ENCODE data around the gene GABRG3.

GABRG3 gene

GRCh38 chr15:27563765-27564370, 592.9 kb downstream of the GABRG3 start:
- DNase-seq (ENCODE audit: low read depth) = no peak
- H3K4me3 ChIP-seq (ENCODE audit: control insufficient read depth, low read depth, low read length) = no peak overlapping the region
- no peak for TF ChIP-seq CTCF (IDR thresholded peaks at IDR 0.05; ENCODE audit: control insufficient read depth, insufficient read depth, low read depth, low read length, missing control alignments)

- no peak overlapping the region for H3K4me3 ChIP-seq (ENCODE audit: control insufficient read depth, low read depth, low read length)
- no peak for DNase-seq (ENCODE audit: low read depth)
- TF ChIP-seq CTCF (IDR thresholded peaks at IDR 0.05; ENCODE audit: control insufficient read depth, insufficient read depth, low read depth, low read length, missing control alignments) = no peak
Observed at GRCh38 chr15:27564656-27565055, 593.7 kb downstream of the GABRG3 start.

- no peak for TF ChIP-seq CTCF (IDR thresholded peaks at IDR 0.05; ENCODE audit: control insufficient read depth, insufficient read depth, low read depth, low read length, missing control alignments)
- H3K4me3 ChIP-seq (ENCODE audit: control insufficient read depth, low read depth, low read length) = no peak overlapping the region
- DNase-seq (ENCODE audit: low read depth) = no peak
Observed at GRCh38 chr15:27570746-27571145, 599.8 kb downstream of the GABRG3 start.

- no peak for DNase-seq (ENCODE audit: low read depth)
- TF ChIP-seq CTCF (IDR thresholded peaks at IDR 0.05; ENCODE audit: control insufficient read depth, insufficient read depth, low read depth, low read length, missing control alignments) = no peak
- no peak overlapping the region for H3K4me3 ChIP-seq (ENCODE audit: control insufficient read depth, low read depth, low read length)
Observed at GRCh38 chr15:27573805-27574485, 603.0 kb downstream of the GABRG3 start.

- DNase-seq (ENCODE audit: low read depth) = no peak
- no peak overlapping the region for H3K4me3 ChIP-seq (ENCODE audit: control insufficient read depth, low read depth, low read length)
- TF ChIP-seq CTCF (IDR thresholded peaks at IDR 0.05; ENCODE audit: control insufficient read depth, insufficient read depth, low read depth, low read length, missing control alignments) = no peak
Observed at GRCh38 chr15:27574541-27575054, 603.6 kb downstream of the GABRG3 start.

GRCh38 chr15:27575521-27575920, 604.5 kb downstream of the GABRG3 start:
- TF ChIP-seq CTCF (IDR thresholded peaks at IDR 0.05; ENCODE audit: control insufficient read depth, insufficient read depth, low read depth, low read length, missing control alignments) = no peak
- DNase-seq (ENCODE audit: low read depth) = no peak
- no peak overlapping the region for H3K4me3 ChIP-seq (ENCODE audit: control insufficient read depth, low read depth, low read length)
